Measurements from ENCODE around the gene FRK.
"Not testable (repeated sequence)": the region's sequence is repeated elsewhere in the genome, so short reads cannot be mapped to it uniquely, and the experiment has no call there.

Gene FRK

GRCh38 chr6:115934145-115934544 lies 126.5 kb downstream of the FRK start:
- DNase-seq = no peak

- no peak for DNase-seq
These were observed 128.2 kb downstream of the FRK start for GRCh38 chr6:115932481-115932880.

- not testable (repeated sequence) for DNase-seq
These were observed 132.7 kb downstream of the FRK start for GRCh38 chr6:115928000-115928399.

GRCh38 chr6:115922971-115923370 lies 137.7 kb downstream of the FRK start:
- DNase-seq = no peak

DNA sequence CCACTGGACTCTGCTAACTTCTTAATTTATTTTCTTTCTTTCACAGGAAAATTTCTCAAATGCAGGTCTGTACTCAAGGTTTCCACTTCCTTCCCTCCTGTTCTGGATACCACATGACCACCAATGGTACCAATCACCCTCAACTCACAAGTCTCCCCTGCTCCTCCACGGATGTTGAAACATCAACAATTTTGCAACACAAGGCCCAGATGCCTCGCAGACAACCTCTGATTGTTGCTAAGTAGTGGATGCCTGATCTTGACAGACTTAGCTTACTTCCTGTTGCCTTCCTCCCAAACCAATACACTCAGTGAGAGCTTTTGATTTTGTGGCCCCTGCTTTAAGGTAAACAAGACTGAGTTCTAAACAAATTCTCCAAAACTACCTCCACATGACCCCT lies 146.6 kb downstream of the FRK start:
- no peak for DNase-seq

DNA sequence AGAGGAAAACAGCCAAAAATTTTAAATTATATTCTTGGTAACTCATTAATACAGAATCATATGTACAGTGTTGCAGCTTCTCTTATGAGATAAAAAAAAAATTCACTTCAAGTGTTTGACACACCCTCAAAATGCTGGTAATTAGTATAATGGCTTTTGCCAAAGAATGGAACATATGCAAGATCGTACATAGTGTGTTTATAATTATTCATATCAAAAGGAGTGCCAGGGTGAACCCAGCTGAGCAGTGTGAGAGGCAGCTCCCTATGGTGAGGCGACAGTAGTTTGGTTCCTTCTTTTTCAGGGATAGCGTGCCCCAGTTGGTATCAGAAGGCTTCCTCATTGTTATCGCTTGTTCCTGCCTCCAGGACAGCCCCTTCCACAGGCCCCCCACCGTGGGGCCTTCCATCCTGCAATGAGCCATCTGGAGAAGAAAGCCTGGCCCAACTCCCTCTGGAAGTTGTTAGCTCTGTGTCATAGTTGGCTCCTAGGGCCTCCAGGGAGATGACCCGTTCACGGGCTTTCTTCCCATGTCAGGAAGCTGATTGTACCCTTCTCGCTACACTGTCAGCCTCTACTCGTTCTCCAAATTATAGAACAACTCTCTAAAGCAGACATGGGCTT lies 150.7 kb downstream of the FRK start:
- no peak for DNase-seq

DNA sequence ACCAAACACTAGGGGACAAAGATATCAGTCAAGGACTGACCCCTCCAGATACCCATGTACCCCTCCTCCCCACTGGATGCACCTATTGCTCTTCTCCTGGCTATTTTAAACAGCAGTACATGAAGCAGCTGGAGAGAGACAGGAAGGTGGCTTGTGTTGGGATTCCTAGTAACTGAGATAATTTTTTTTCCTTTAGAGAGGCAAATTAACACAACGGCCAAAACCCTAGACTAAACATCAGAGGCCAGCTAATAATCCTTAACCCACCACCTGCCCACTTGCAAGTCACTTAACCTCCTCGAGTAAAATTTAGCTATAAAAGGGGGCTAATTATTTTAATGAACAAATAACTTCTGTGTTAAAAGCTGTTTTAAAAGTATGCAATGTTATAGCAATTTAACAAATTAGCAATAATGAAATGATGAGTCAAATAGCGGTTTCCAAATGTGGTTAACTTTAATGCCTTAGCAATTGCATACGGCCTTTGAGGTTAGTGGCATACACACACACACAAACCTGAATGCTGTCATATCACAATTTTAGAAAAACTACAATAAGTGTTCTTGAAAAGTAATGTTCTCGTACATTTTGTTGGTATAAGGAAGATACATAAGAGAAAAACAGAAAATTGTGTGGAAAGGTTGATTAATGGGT lies 151.7 kb downstream of the FRK start:
- no peak for DNase-seq

- no peak for DNase-seq
These were observed 155.2 kb downstream of the FRK start for GRCh38 chr6:115905471-115905870.

- DNase-seq = no peak
These were observed 158.3 kb downstream of the FRK start for GRCh38 chr6:115902436-115902835.

- no peak for DNase-seq
These were observed 158.8 kb downstream of the FRK start for GRCh38 chr6:115901896-115902295.

DNA sequence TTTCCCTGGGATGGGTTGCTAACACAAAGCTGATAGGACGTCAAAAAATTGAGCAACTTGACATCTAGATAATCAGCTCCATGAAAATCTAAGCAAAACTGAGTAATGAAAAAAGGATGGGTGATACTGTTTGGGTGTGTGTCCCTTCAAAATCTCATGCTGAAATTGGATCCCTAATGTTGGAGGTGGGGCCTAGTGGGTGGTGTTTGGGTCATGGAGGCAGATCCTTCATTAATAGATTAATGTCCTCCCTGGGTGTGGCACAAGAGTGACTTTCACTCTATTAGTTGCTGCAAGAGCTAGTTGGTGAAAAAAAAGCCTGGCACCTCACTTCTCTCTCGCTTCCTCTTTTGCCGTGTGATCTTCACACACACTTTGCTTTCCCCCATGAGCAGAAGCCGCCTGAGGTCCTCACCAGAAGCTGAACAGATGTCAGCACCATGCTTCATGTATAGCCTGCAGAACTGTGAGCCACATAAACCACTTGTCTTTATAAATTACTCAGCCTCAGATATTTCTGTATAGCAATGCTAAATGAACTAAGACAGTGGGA lies 160.9 kb downstream of the FRK start:
- no peak for DNase-seq

DNA sequence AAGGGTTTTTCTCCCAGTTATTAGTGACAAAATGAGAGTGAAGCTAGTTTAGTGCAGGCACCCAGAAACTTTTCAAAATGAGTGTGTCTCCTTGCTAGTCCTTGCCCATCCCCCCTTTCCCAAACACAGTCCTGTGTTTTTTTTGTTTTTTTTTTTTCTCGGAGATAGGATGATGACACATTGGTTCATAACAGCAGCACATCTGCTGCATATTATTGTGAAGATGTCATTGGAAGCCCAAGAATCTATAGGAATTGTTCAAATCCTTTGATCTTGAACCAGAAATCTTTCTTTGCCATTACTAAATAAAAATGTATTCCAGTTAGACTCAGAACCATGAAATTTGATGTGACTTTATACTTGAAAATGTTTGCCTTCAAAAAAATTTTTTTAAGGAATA lies 162.4 kb downstream of the FRK start:
- no peak for DNase-seq

- DNase-seq = no peak
These were observed 164.1 kb downstream of the FRK start for GRCh38 chr6:115896538-115897129.

GRCh38 chr6:115894426-115894992 lies 166.2 kb downstream of the FRK start:
- no peak for DNase-seq

DNA sequence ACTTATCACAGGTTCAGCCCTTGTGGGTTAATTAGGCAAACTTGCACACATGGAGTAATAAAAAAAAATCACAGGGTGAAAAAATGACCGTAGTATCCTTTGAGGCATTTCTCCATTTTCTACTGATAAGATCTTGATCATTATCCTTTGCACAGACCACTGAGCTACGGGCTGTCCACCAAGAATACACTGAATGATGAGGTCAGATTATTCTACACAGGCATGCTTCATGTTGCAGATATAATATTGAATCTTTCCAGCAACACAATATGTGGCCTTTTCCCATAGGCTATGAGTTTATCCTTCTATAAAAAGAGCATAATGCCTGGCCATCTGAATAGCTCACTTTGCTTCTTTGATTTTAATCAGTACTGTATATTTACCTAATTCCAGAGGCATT lies 168.9 kb downstream of the FRK start:
- DNase-seq = no peak

GRCh38 chr6:115891111-115891669 lies 169.5 kb downstream of the FRK start:
- no peak for DNase-seq

DNA sequence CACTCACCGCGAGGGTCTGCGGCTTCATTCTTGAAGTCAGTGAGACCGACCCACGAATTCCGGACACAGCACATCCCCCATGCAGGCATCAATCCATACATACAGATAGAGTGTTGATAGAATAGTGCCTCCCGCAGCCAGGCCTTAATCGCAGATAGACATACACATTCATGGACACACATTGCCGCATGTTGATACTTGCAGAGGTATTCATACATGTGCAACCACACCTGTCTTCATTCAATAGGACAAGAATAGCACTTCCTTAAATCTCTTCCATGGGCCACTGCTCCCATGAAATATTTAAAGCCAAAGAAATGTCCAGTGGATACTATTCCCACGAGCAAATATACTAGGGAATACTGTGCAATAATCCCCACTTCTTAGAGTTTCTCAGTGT lies 170.5 kb downstream of the FRK start:
- no peak for DNase-seq

DNA sequence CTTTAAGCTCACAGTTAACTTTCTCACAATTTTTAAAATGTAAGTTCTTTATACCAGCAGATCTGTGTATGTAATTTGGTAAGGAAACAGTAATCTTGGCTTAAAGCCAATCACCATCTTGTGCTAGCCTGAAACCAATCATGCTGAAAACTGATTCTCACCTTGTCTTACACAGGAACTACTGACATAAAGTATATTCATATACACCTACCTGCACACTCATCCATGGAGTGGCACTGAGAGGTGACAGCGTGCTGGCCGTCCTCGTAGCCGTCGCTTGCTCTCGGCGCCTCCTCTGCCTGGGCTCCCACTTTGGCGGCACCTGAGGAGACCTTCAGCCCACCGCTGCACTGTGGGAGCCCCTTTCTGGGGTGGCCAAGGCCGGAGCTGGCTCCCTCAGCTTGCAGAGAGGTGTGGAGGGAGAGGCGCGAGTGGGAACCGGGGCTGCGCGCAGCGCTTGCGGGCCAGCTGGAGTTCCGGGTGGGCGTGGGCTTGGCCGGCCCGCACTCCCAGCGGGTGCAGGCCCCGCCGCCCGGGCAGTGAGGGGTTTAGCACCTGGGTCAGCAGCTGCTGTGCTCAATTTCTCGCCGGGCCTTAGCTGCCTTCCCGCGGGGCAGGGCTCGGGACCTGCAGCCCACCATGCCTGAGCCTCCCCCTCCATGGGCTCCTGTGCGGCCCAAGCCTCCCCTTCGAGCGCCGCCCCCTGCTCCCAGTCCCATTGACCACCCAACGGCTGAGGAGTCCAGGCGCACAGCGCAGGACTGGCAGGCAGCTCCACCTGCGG lies 171.8 kb downstream of the FRK start:
- DNase-seq = not testable (repeated sequence)

DNA sequence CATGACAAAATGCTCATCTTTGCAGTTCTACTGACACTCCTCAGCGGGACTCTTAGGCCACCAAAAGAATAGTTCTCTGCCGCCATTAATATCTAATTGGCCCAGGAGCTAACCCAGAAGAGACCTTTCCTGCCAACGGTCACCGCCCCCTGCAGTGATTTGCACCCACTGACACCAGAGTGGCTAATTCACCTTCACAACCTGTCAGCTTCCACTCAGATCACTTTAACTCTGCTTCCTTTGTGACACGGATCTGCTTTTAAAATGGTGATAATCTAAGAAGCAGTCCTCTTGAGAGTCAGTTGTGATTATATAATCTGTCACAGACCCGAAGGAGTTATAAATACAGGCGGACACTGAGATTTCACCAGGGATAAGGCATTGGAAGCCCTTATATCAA lies 172.8 kb downstream of the FRK start:
- no peak for DNase-seq

DNA sequence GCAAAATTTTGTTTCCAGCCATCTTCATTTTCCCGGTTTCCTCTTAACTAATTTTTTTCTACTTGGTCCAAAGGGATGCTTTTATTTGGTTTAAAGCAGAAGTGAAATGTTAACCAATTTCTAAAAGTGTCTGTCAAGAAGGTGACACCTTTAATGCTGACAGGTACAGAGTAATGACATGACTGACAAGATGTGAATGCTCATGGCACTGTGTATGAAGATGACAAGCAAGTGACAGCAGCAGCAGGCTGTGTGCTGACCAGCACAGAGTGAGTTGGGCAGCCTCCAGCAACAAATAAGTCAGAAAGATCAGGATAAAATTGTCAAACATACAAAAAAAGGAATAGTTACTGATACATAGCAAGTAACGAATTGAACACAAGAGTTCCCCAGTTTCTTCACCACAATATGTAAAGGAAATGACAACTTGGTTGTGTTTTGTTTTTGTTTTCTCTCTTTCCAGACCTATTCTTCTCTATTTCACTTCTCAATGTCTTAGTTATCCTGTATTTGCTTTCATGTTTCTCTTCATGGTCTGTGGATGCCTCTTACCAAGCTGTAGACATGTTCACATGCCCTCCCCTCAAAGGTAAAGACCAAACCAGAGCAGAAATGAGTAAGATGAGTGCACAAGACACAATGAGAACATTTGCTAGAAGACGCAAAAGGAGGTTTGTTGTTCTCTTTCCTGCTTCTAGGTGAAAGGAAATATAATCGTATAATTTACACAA lies 174.9 kb downstream of the FRK start:
- no peak for DNase-seq

DNA sequence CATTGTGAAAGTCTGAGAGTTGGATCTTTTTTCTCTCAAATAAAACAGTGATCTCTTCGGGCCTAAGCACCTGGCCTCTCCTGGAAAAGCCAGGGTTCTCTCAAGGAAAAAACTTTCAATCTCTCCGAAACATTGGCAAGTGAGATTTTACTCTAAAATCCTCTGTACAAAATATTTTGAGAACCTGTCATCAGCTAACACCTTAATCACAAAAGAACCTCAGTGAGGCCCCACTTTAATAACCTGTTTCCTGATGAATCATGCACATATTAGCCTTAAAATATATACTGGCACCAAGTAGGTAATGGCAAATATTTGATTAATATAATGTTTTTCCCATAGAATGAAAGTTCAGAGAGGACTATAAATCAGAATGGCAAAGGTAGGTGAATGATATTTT lies 177.9 kb downstream of the FRK start:
- DNase-seq = no peak

- DNase-seq = no peak
These were observed 178.5 kb downstream of the FRK start for GRCh38 chr6:115882174-115882573.

Data from DMS79 treated with DMSO at 0.1 percent for 48 hours (cell line).